WTC11 (cell line): Measurements from ENCODE around the gene CLSTN2. TPM values are rescaled to one million over a fixed set of nuclear protein-coding genes. Genes with fewer than 3 reads are reported as not detected.

ENCODE experiments used
- ATAC-seq: fragments of 200-7000 bp; cut with Tn5 transposase; 2 replicates; pipeline ENCODE4 v1.10.0; 2021; ENCODE audit warnings: mild to moderate bottlenecking, moderate library complexity
- CTCF ChIA-PET: fragments of 300-600 bp; sonication (Branson Sonifier 250); formaldehyde crosslinking; loops from one replicate; lab custom pipeline; 2021; ENCODE audit warnings: antibody characterized with exemption; lab: Charles Lee
- POLR2A ChIA-PET: fragments of 350-600 bp; sonication (Branson Sonifier 250); formaldehyde crosslinking; loops from one replicate; lab custom pipeline; 2021; ENCODE audit warnings: antibody characterized with exemption; lab: Charles Lee
- DNase-seq: peaks from one replicate; pipeline ENCODE4 v3.0.0; 2021; ENCODE audit warnings: low spot score
- H3K27ac Mint-ChIP-seq: 2 replicates; pipeline ENCODE4 v1.8.0; 2021; ENCODE audit warnings: mixed read lengths
- H3K27me3 Mint-ChIP-seq: 2 replicates; pipeline ENCODE4 v1.8.0; 2021; ENCODE audit warnings: low read depth, mild to moderate bottlenecking, moderate library complexity, mixed read lengths
- H3K36me3 Mint-ChIP-seq: 2 replicates; pipeline ENCODE4 v1.8.0; 2021; ENCODE audit warnings: mixed read lengths
- H3K4me1 Mint-ChIP-seq: 2 replicates; pipeline ENCODE4 v1.8.0; 2022; ENCODE audit warnings: mixed read lengths
- H3K4me3 Mint-ChIP-seq: 2 replicates; pipeline ENCODE4 v1.8.0; 2021; ENCODE audit warnings: mild to moderate bottlenecking, moderate library complexity, mixed read lengths
- H3K9me3 Mint-ChIP-seq: 2 replicates; pipeline ENCODE4 v1.8.0; 2021; ENCODE audit warnings: mixed read lengths
- ARID4B ChIP-seq: sonication (generic); formaldehyde crosslinking; IDR thresholded peaks from 2 replicates; pipeline ENCODE4 v1.8.0; 2023; ENCODE audit warnings: missing genetic modification reagents, mild to moderate bottlenecking, borderline replicate concordance
- E2F1 ChIP-seq: sonication (generic); formaldehyde crosslinking; IDR thresholded peaks from 2 replicates; pipeline ENCODE4 v1.8.0; 2022; ENCODE audit warnings: mild to moderate bottlenecking, missing genetic modification reagents
- ELF4 ChIP-seq: sonication (generic); formaldehyde crosslinking; IDR thresholded peaks from 2 replicates; pipeline ENCODE4 v1.8.1; 2022; ENCODE audit warnings: low read depth, mild to moderate bottlenecking, moderate library complexity, missing genetic modification reagents
- ESRRA ChIP-seq: sonication (generic); formaldehyde crosslinking; IDR thresholded peaks from 2 replicates; pipeline ENCODE4 v1.8.1; 2022; ENCODE audit warnings: mild to moderate bottlenecking, missing genetic modification reagents, borderline replicate concordance
- FOXK1 ChIP-seq: sonication (generic); formaldehyde crosslinking; IDR thresholded peaks from 2 replicates; pipeline ENCODE4 v1.8.0; 2022; ENCODE audit warnings: mild to moderate bottlenecking, moderate library complexity, missing genetic modification reagents
- GTF2I ChIP-seq: fragments of 250-450 bp; sonication (Bioruptor Pico); conservative IDR thresholded peaks from 2 replicates; pipeline ENCODE4 v1.4.0; 2021; ENCODE audit warnings: mild to moderate bottlenecking
- IRF2 ChIP-seq: sonication (generic); formaldehyde crosslinking; IDR thresholded peaks from 2 replicates; pipeline ENCODE4 v1.8.0; 2022; ENCODE audit warnings: low read depth, missing genetic modification reagents, borderline replicate concordance
- MLX ChIP-seq: sonication (generic); formaldehyde crosslinking; IDR thresholded peaks from 2 replicates; pipeline ENCODE4 v1.8.1; 2023; ENCODE audit warnings: mild to moderate bottlenecking, missing genetic modification reagents, moderate library complexity
- MXD4 ChIP-seq: fragments of 250-450 bp; sonication (Bioruptor Pico); IDR thresholded peaks from 2 replicates; pipeline ENCODE4 v1.8.0; 2021; ENCODE audit warnings: mild to moderate bottlenecking, moderate library complexity, borderline replicate concordance
- OVOL2 ChIP-seq: fragments of 250-450 bp; sonication (Bioruptor Pico); IDR thresholded peaks from 2 replicates; pipeline ENCODE4 v1.9.0; 2021; ENCODE audit warnings: mild to moderate bottlenecking, borderline replicate concordance
- PRRX2 ChIP-seq: fragments of 250-450 bp; sonication (Bioruptor Pico); IDR thresholded peaks from 2 replicates; pipeline ENCODE4 v1.8.0; 2021; ENCODE audit warnings: mild to moderate bottlenecking
- TEAD1 ChIP-seq: sonication (generic); formaldehyde crosslinking; IDR thresholded peaks from 2 replicates; pipeline ENCODE4 v1.8.0; 2022; ENCODE audit warnings: mild to moderate bottlenecking, missing genetic modification reagents
- TP53 ChIP-seq: sonication (generic); formaldehyde crosslinking; IDR thresholded peaks from 2 replicates; pipeline ENCODE4 v1.8.1; 2023; ENCODE audit warnings: mild to moderate bottlenecking, missing genetic modification reagents
- USF2 ChIP-seq: sonication (generic); formaldehyde crosslinking; IDR thresholded peaks from 2 replicates; pipeline ENCODE4 v1.8.1; 2023; ENCODE audit warnings: mild to moderate bottlenecking, missing genetic modification reagents, moderate library complexity
- ZBTB21 ChIP-seq: sonication (generic); formaldehyde crosslinking; IDR thresholded peaks from 2 replicates; pipeline ENCODE4 v1.8.1; 2023; ENCODE audit warnings: mild to moderate bottlenecking, missing genetic modification reagents, borderline replicate concordance
- ZNF121 ChIP-seq: sonication (generic); formaldehyde crosslinking; IDR thresholded peaks from 2 replicates; pipeline ENCODE4 v1.8.0; 2023; ENCODE audit warnings: missing genetic modification reagents
- ZNF281 ChIP-seq: sonication (generic); formaldehyde crosslinking; IDR thresholded peaks from 2 replicates; pipeline ENCODE4 v1.8.0; 2023; ENCODE audit warnings: mild to moderate bottlenecking, missing genetic modification reagents
- ZNF317 ChIP-seq: sonication (generic); formaldehyde crosslinking; IDR thresholded peaks from 2 replicates; pipeline ENCODE4 v1.8.1; 2023; ENCODE audit warnings: low read depth, mild to moderate bottlenecking, moderate library complexity, missing genetic modification reagents, borderline replicate concordance
- ZNF396 ChIP-seq: fragments of 250-450 bp; sonication (Bioruptor Pico); IDR thresholded peaks from 2 replicates; pipeline ENCODE4 v1.8.0; 2021; ENCODE audit warnings: mild to moderate bottlenecking, moderate library complexity, borderline replicate concordance
- ZNF532 ChIP-seq: fragments of 250-450 bp; sonication (Bioruptor Pico); IDR thresholded peaks from 2 replicates; pipeline ENCODE4 v1.9.0; 2021; ENCODE audit warnings: mild to moderate bottlenecking, borderline replicate concordance
- total RNA-seq: library from RNA; stranded (reverse); gene quantifications from 3 replicates; pipeline ENCODE4 v1.2.3, GENCODE V29; 2021

The CLSTN2 gene
- total RNA-seq, 1 experiment from 2014 or later: 0.35 TPM

- ChIA-PET CTCF (no interaction called here), POLR2A (no interaction called here)
- no peak overlapping the region for H3K4me3 Mint-ChIP-seq
- DNase-seq (no peak), ATAC-seq (no peak)
- peaks cover 5% of the 10 kb centered on the region for H3K36me3 Mint-ChIP-seq
- peaks cover 5% of the 10 kb centered on the region; the same call in 1 of the 2 replicates for H3K27me3 Mint-ChIP-seq
- H3K27ac Mint-ChIP-seq: no peak overlapping the region
- peaks cover 17% of the 10 kb centered on the region for H3K9me3 Mint-ChIP-seq
- no peak for TF ChIP-seq USF2
- no peak for TF ChIP-seq TEAD1 (CRISPR knock-in tag)
- TF ChIP-seq MLX (CRISPR knock-in tag): no peak
- no peak for TF ChIP-seq E2F1 (CRISPR knock-in tag)
- no peak for TF ChIP-seq IRF2 (CRISPR knock-in tag)
- TF ChIP-seq PRRX2: no peak
- TF ChIP-seq MXD4 (CRISPR knock-in tag): no peak
- no peaks in the 10 kb centered on the region for H3K4me1 Mint-ChIP-seq
Observed at GRCh38 chr3:139888561-139889140, 46.3 kb upstream of the CLSTN2 start.

GRCh38 chr3:139893267-139893962 lies 41.6 kb upstream of the CLSTN2 start:
- DNase-seq (no peak), ATAC-seq (no peak)
- CTCF ChIA-PET: no interaction called here
- Mint-ChIP-seq H3K36me3 (no peaks in the 10 kb centered on the region), H3K4me1 (no peaks in the 10 kb centered on the region), H3K27me3 (no peaks in the 10 kb centered on the region), H3K27ac (no peak overlapping the region), H3K9me3 (no peaks in the 10 kb centered on the region), H3K4me3 (no peak overlapping the region)
- POLR2A ChIA-PET: no interaction called here
- no peak for TF ChIP-seq ZNF396
- no peak for TF ChIP-seq ZBTB21
- no peak for TF ChIP-seq FOXK1 (CRISPR knock-in tag)
- TF ChIP-seq ELF4 (CRISPR knock-in tag): no peak
- no peak for TF ChIP-seq ZNF532 (CRISPR knock-in tag)
- TF ChIP-seq ZNF281 (CRISPR knock-in tag): no peak
- no peak for TF ChIP-seq GTF2I
- no peak for TF ChIP-seq ARID4B (CRISPR knock-in tag)
- TF ChIP-seq OVOL2: no peak
- no peak for TF ChIP-seq ESRRA (CRISPR knock-in tag)
- TF ChIP-seq ZNF317: no peak
- TF ChIP-seq ZNF121 (CRISPR knock-in tag): no peak
- TF ChIP-seq TP53 (CRISPR knock-in tag): no peak
